ENCODE measurements around the gene ZNF439. TPM values are rescaled to one million over a fixed set of nuclear protein-coding genes. Genes with fewer than 3 reads are reported as not detected.
"Not testable (repeated sequence)": the region's sequence is repeated elsewhere in the genome, so short reads cannot be mapped to it uniquely, and the experiment has no call there.

ZNF439 gene
- total RNA-seq, 2 donors from 2014 or later: 0.38 to 1.4 TPM

GRCh38 chr19:11860721-11861120 is 12.2 kb downstream of the ZNF439 start:
- Histone ChIP-seq H3K9ac (ENCODE audit: extremely low read depth, low read length, poor library complexity, severe bottlenecking) (no peak overlapping the region), H3K9me3 (ENCODE audit: control insufficient read depth, low read length) (no peaks in the 10 kb centered on the region), H3K4me3 (ENCODE audit: low read length) (no peak overlapping the region), H3K4me1 (ENCODE audit: control insufficient read depth, insufficient read depth, low read length) (no peaks in the 10 kb centered on the region), H3K27me3 (ENCODE audit: control insufficient read depth, insufficient read depth, low read length, poor library complexity, severe bottlenecking) (no peaks in the 10 kb centered on the region), H3K27ac (ENCODE audit: low read depth, low read length) (no peak overlapping the region), H3K36me3 (ENCODE audit: control insufficient read depth, insufficient read depth, low read length) (no peaks in the 10 kb centered on the region)
- peaks cover 2% of the 10 kb centered on the region for H3K27me3 Mint-ChIP-seq (ENCODE audit: insufficient read depth)
- H3K36me3 Mint-ChIP-seq (ENCODE audit: low read depth): peaks cover 3% of the 10 kb centered on the region
- no peak for TF ChIP-seq CTCF (conservative IDR thresholded peaks at IDR 0.05)
- DNase-seq: no peak
- no peak overlapping the region for H3K27ac Mint-ChIP-seq
- H3K4me1 Mint-ChIP-seq: no peaks in the 10 kb centered on the region
- H3K9me3 Mint-ChIP-seq: peaks cover 90% of the 10 kb centered on the region
- no peak overlapping the region for H3K4me3 Mint-ChIP-seq
- WGBS, 2 experiments (ENCODE audit: insufficient coverage in 1 of 2, insufficient read length in 1 of 2): 88 to 95% methylated on average over 7 of the region's 7 CpGs

- no peaks in the 10 kb centered on the region for H3K4me1 Mint-ChIP-seq
- H3K27ac Mint-ChIP-seq: no peak overlapping the region
- H3K36me3 Mint-ChIP-seq (ENCODE audit: low read depth): no peaks in the 10 kb centered on the region
- H3K4me3 Mint-ChIP-seq: no peak overlapping the region
- Histone ChIP-seq H3K9me3 (ENCODE audit: control insufficient read depth, low read length) (no peaks in the 10 kb centered on the region), H3K4me3 (ENCODE audit: low read length) (no peak overlapping the region), H3K4me1 (ENCODE audit: control insufficient read depth, insufficient read depth, low read length) (no peaks in the 10 kb centered on the region), H3K27ac (ENCODE audit: low read depth, low read length) (no peak overlapping the region), H3K9ac (ENCODE audit: extremely low read depth, low read length, poor library complexity, severe bottlenecking) (no peak overlapping the region), H3K36me3 (ENCODE audit: control insufficient read depth, insufficient read depth, low read length) (no peaks in the 10 kb centered on the region), H3K27me3 (ENCODE audit: control insufficient read depth, insufficient read depth, low read length, poor library complexity, severe bottlenecking) (no peaks in the 10 kb centered on the region)
- no peak for DNase-seq
- H3K27me3 Mint-ChIP-seq (ENCODE audit: insufficient read depth): peaks cover 2% of the 10 kb centered on the region
- WGBS, 2 experiments (ENCODE audit: insufficient coverage in 1 of 2, insufficient read length in 1 of 2): 78% methylated on average over 2 of the region's 2 CpGs; no CpG with 5 or more reads in 1 of the 2 experiments
- no peak for TF ChIP-seq CTCF (conservative IDR thresholded peaks at IDR 0.05)
- H3K9me3 Mint-ChIP-seq: peaks cover 90% of the 10 kb centered on the region
Observed at GRCh38 chr19:11861301-11861700, 12.8 kb downstream of the ZNF439 start.

- H3K9me3 ChIP-seq (ENCODE audit: control insufficient read depth, low read length): peaks cover 31% of the 10 kb centered on the region
- Mint-ChIP-seq H3K36me3 (ENCODE audit: low read depth) (peaks cover 25% of the 10 kb centered on the region), H3K9me3 (peaks cover 90% of the 10 kb centered on the region)
- 86 to 100% methylated on average over 1 to 4 of the region's 4 CpGs for WGBS, 2 experiments (ENCODE audit: insufficient coverage in 1 of 2, insufficient read length in 1 of 2)
- H3K27ac ChIP-seq (ENCODE audit: low read depth, low read length); H3K27me3 Mint-ChIP-seq (ENCODE audit: insufficient read depth); H3K9ac ChIP-seq (ENCODE audit: extremely low read depth, low read length, poor library complexity, severe bottlenecking); H3K27me3 ChIP-seq (ENCODE audit: control insufficient read depth, insufficient read depth, low read length, poor library complexity, severe bottlenecking); H3K27ac Mint-ChIP-seq; H3K4me3 ChIP-seq (ENCODE audit: low read length); DNase-seq; H3K36me3 ChIP-seq (ENCODE audit: control insufficient read depth, insufficient read depth, low read length); H3K4me3 Mint-ChIP-seq; H3K4me1 Mint-ChIP-seq; H3K4me1 ChIP-seq (ENCODE audit: control insufficient read depth, insufficient read depth, low read length): not testable (repeated sequence)
Observed at GRCh38 chr19:11867766-11868165, 19.2 kb downstream of the ZNF439 start.

GRCh38 chr19:11868188-11868587 is 19.7 kb downstream of the ZNF439 start:
- H3K36me3 ChIP-seq (ENCODE audit: control insufficient read depth, insufficient read depth, low read length): no peaks in the 10 kb centered on the region
- no peaks in the 10 kb centered on the region for H3K4me1 ChIP-seq (ENCODE audit: control insufficient read depth, insufficient read depth, low read length)
- Mint-ChIP-seq H3K27me3 (ENCODE audit: insufficient read depth) (no peaks in the 10 kb centered on the region), H3K27ac (no peak overlapping the region), H3K9me3 (peaks cover 91% of the 10 kb centered on the region), H3K36me3 (ENCODE audit: low read depth) (peaks cover 25% of the 10 kb centered on the region), H3K4me1 (no peaks in the 10 kb centered on the region), H3K4me3 (no peak overlapping the region)
- TF ChIP-seq CTCF (conservative IDR thresholded peaks at IDR 0.05): no peak
- peaks cover 31% of the 10 kb centered on the region for H3K9me3 ChIP-seq (ENCODE audit: control insufficient read depth, low read length)
- H3K27ac ChIP-seq (ENCODE audit: low read depth, low read length): no peak overlapping the region
- no peak for DNase-seq
- WGBS, 2 experiments (ENCODE audit: insufficient coverage in 1 of 2, insufficient read length in 1 of 2): 84 to 89% methylated on average over 6 to 8 of the region's 8 CpGs
- no peaks in the 10 kb centered on the region for H3K27me3 ChIP-seq (ENCODE audit: control insufficient read depth, insufficient read depth, low read length, poor library complexity, severe bottlenecking)
- H3K4me3 ChIP-seq (ENCODE audit: low read length): no peak overlapping the region
- H3K9ac ChIP-seq (ENCODE audit: extremely low read depth, low read length, poor library complexity, severe bottlenecking): no peak overlapping the region
